H1 (cell line): ENCODE results near the gene TTBK2. TPM values are rescaled to one million over a fixed set of nuclear protein-coding genes. Genes with fewer than 3 reads are reported as not detected.

ENCODE experiments used
- ATF2 ChIP-seq: IDR thresholded peaks from 2 replicates; pipeline ENCODE4 v1.6.1; 2012; ENCODE audit warnings: low read length, inconsistent platforms
- BACH1 ChIP-seq: IDR thresholded peaks from 2 replicates; pipeline ENCODE4 v1.6.1; 2012; ENCODE audit warnings: low read length, improper control_type of control experiment
- CHD7 ChIP-seq: fragments of 300-600 bp; sonication (generic); IDR thresholded peaks from 2 replicates; pipeline ENCODE4 v1.7.1; 2012; ENCODE audit warnings: low read length, moderate library complexity, mild to moderate bottlenecking, inconsistent platforms; ENCODE audit not compliant: insufficient replicate concordance
- EZH2 ChIP-seq: fragments of 200-600 bp; sonication (generic); IDR thresholded peaks from 2 replicates; pipeline ENCODE4 v1.7.1; 2012; ENCODE audit warnings: low read depth, mild to moderate bottlenecking, moderate library complexity, low read length, inconsistent platforms; ENCODE audit not compliant: severe bottlenecking
- HDAC2 ChIP-seq, 2 experiments: fragments of 300-600 bp in 1 of 2; sonication (generic) in 1 of 2; IDR thresholded peaks; 2 replicates each; pipeline ENCODE4 v1.6.1; 2011 to 2012; ENCODE audit warnings: low read depth in 2 of 2, low read length in 2 of 2, mild to moderate bottlenecking in 2 of 2, moderate library complexity in 2 of 2, borderline replicate concordance in 1 of 2, inconsistent platforms in 1 of 2
- MAX ChIP-seq: IDR thresholded peaks from 2 replicates; pipeline ENCODE4 v1.6.1; 2012; ENCODE audit warnings: inconsistent platforms
- NRF1 ChIP-seq: IDR thresholded peaks from 2 replicates; pipeline ENCODE4 v1.6.1; 2011; ENCODE audit warnings: mild to moderate bottlenecking, low read depth, low read length, improper control_type of control experiment
- PHF8 ChIP-seq: fragments of 200-600 bp; sonication (generic); conservative IDR thresholded peaks from 2 replicates; pipeline ENCODE4 v1.7.1; 2012; ENCODE audit warnings: low read depth, mild to moderate bottlenecking, inconsistent platforms, low read length, moderate library complexity
- SAP30 ChIP-seq: fragments of 300-600 bp; sonication (generic); IDR thresholded peaks from 2 replicates; pipeline ENCODE4 v1.7.1; 2012; ENCODE audit warnings: low read length, moderate library complexity, mild to moderate bottlenecking, inconsistent platforms; ENCODE audit not compliant: insufficient read depth, insufficient replicate concordance
- polyA plus RNA-seq, 7 experiments: library from polyadenylated mRNA; depleted of rRNA in 3 of 7; stranded (reverse) in 5 of 7; unstranded in 2 of 7; fragments of >200 nt in 5 of 7; fragments of 200-250 nt in 2 of 7; gene quantifications; 1 replicate in 5 of 7; 2 replicates in 1 of 7; 4 replicates in 1 of 7; pipeline versions ENCODE4 v1.2.1 to v1.2.3, GENCODE V29; 2011 to 2013; ENCODE audit warnings: missing spikeins in 2 of 7, mixed read lengths in 2 of 7
- total RNA-seq: library from RNA; stranded (reverse); fragmentation: NEBNext Ultra II Directional; extraction: Animal tissue kit (Norgen Biotek cat#: 25700); gene quantifications from 2 replicates; pipeline ENCODE4 v1.2.1, GENCODE V29; 2021

The TTBK2 gene
- total and polyA plus RNA-seq, 2 of the 8 experiments (the other 6 are each of a cell fraction or from before 2014, with no cell fraction given) = 2.7 to 18.2 TPM

GRCh38 chr15:42775416-42775815 is 145.2 kb downstream of the TTBK2 start (continued):
- no peak for TF ChIP-seq HDAC2 (IDR thresholded peaks at IDR 0.05; ENCODE audit: borderline replicate concordance in 1 of 2, low read depth in 2 of 2, low read length in 2 of 2)
- TF ChIP-seq MAX = no peak
- TF ChIP-seq CHD7 = no peak
- TF ChIP-seq PHF8 = no peak
- TF ChIP-seq BACH1 = no peak
- no peak for TF ChIP-seq EZH2
- no peak for TF ChIP-seq ATF2
- TF ChIP-seq NRF1 = no peak
- no peak for TF ChIP-seq SAP30
- TF ChIP-seq, all 59 proteins: peak for 0
